Fibroblast of skin of right biceps (primary cell): ENCODE data around the gene TFR2.
A peak's percentile ranks its signal among the peaks of the same experiment; 100 is the strongest.
"Not testable (repeated sequence)": the region's sequence is repeated elsewhere in the genome, so short reads cannot be mapped to it uniquely, and the experiment has no call there.

Experiments
- DNase-seq: peaks from one replicate; pipeline ENCODE4 v3.0.0-alpha.2; 2013

Gene TFR2

GRCh38 chr7:100677308-100678267 is 36.2 kb upstream of the TFR2 start:
- no peak for DNase-seq

GRCh38 chr7:100676501-100677306 is 35.4 kb upstream of the TFR2 start:
- no peak for DNase-seq

- peak; percentile 76 for DNase-seq
These were observed 34.4 kb upstream of the TFR2 start for GRCh38 chr7:100675581-100676350.

GRCh38 chr7:100675105-100675451 is 33.7 kb upstream of the TFR2 start:
- DNase-seq, result no peak

GRCh38 chr7:100674411-100675104 is 33.2 kb upstream of the TFR2 start:
- no peak for DNase-seq

GRCh38 chr7:100673942-100674410 is 32.6 kb upstream of the TFR2 start:
- no peak for DNase-seq

- DNase-seq, result peak; percentile 99
These were observed 32.1 kb upstream of the TFR2 start, which contains the start of gene GNB2 for GRCh38 chr7:100673302-100673941. Gene GNB2, plus strand, starts transcription at chr7:100673740. Its CDS starts 2,526 bp downstream, at chr7:100676266.

- DNase-seq, result no peak
These were observed 30.3 kb upstream of the TFR2 start for GRCh38 chr7:100671353-100672327.

- DNase-seq, result no peak
These were observed 28.7 kb upstream of the TFR2 start for GRCh38 chr7:100670074-100670473.

- DNase-seq, result not testable (repeated sequence)
These were observed 27.8 kb upstream of the TFR2 start for GRCh38 chr7:100669106-100669505.

- no peak for DNase-seq
These were observed 26.7 kb upstream of the TFR2 start for GRCh38 chr7:100668069-100668449.

GRCh38 chr7:100667331-100668068 is 26.1 kb upstream of the TFR2 start:
- no peak for DNase-seq

- DNase-seq, result no peak
These were observed 23.9 kb upstream of the TFR2 start for GRCh38 chr7:100665168-100665726.

- DNase-seq, result not testable (repeated sequence)
These were observed 20.9 kb upstream of the TFR2 start for GRCh38 chr7:100662194-100662776.

- peak; percentile 59 for DNase-seq
These were observed 14.7 kb upstream of the TFR2 start, which contains the start of gene ACTL6B for GRCh38 chr7:100655908-100656674. Gene ACTL6B, minus strand, starts transcription at chr7:100656448. Its CDS starts 94 bp downstream, at chr7:100656354.

GRCh38 chr7:100654908-100655831 is 13.8 kb upstream of the TFR2 start:
- no peak for DNase-seq
